Measurements from ENCODE around the gene CSNK1A1. TPM values are rescaled to one million over a fixed set of nuclear protein-coding genes. Genes with fewer than 3 reads are reported as not detected.
A peak's percentile ranks its signal among the peaks of the same experiment; 100 is the strongest.
"Not testable (repeated sequence)": the region's sequence is repeated elsewhere in the genome, so short reads cannot be mapped to it uniquely, and the experiment has no call there.

CSNK1A1 gene
- total RNA-seq, 2 experiments from 2014 or later, result 194 to 203 TPM

GRCh38 chr5:149564542-149565140, 13.4 kb upstream of the CSNK1A1 start:
- H3K27me3 Mint-ChIP-seq; H3K36me3 Mint-ChIP-seq (ENCODE audit: low read depth); H3K27ac Mint-ChIP-seq; H3K4me3 Mint-ChIP-seq; DNase-seq; H3K9me3 Mint-ChIP-seq: not testable (repeated sequence)
- CTCF ChIA-PET, result interaction anchor here (0.6 to 4.4 kb wide), 26 partner anchors 10 to 244 kb away, joined by 3 to 34 read pairs (median 4); partner anchors contain the start of genes CSNK1A1 and IL17B
- H3K4me1 Mint-ChIP-seq, result peaks cover 24% of the 10 kb centered on the region
- POLR2A ChIA-PET, result interaction anchor here (1.2 kb wide), 1 partner anchor 14 kb away, joined by 3 read pairs; the partner anchor contains the start of gene CSNK1A1

DNA sequence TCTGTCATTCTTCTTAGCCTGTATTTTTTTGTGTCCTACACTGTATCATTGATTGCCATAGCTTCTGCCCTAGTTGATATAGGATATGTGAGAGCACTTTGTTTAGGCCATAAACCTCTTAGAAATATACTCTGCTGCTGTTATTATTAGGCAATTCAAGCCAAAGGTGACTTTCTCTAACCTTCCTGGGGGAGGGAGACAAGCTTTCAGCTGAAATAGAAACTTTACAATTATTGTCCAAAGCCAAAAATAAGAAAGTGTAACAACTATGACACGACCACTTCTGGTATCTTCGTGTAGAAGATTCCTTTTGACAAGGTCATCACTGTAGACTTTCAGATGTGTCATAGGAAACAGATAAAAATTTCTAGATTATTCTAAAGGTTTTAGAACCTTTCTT, 12.2 kb upstream of the CSNK1A1 start:
- DNase-seq, result no peak
- Mint-ChIP-seq H3K4me1 (peaks cover 24% of the 10 kb centered on the region), H3K4me3 (no peak overlapping the region), H3K36me3 (ENCODE audit: low read depth) (no peaks in the 10 kb centered on the region), H3K27ac (no peak overlapping the region), H3K27me3 (no peaks in the 10 kb centered on the region), H3K9me3 (no peaks in the 10 kb centered on the region)
- ChIA-PET CTCF (interaction anchor here (0.6 to 3.8 kb wide), 18 partner anchors 9 to 243 kb away, joined by 3 to 21 read pairs (median 5); partner anchors contain the start of genes CSNK1A1 and IL17B), POLR2A (interaction anchor here (1.2 kb wide), 1 partner anchor 14 kb away, joined by 3 read pairs; no protein-coding TSS in a partner anchor)

GRCh38 chr5:149561848-149562247, 10.6 kb upstream of the CSNK1A1 start:
- Mint-ChIP-seq H3K9me3 (no peaks in the 10 kb centered on the region), H3K36me3 (ENCODE audit: low read depth) (no peaks in the 10 kb centered on the region)

GRCh38 chr5:149559706-149560105, 8.5 kb upstream of the CSNK1A1 start:
- no peaks in the 10 kb centered on the region for H3K9me3 Mint-ChIP-seq
- no peak overlapping the region for H3K27ac Mint-ChIP-seq
- H3K4me1 Mint-ChIP-seq, result peaks cover 23% of the 10 kb centered on the region
- H3K36me3 Mint-ChIP-seq (ENCODE audit: low read depth), result no peaks in the 10 kb centered on the region
- DNase-seq, result no peak
- ChIA-PET POLR2A (no interaction called here), CTCF (no interaction called here)
- no peaks in the 10 kb centered on the region for H3K27me3 Mint-ChIP-seq
- no peak overlapping the region for H3K4me3 Mint-ChIP-seq

More at GRCh38 chr5:149561848-149562247, 10.6 kb upstream of the CSNK1A1 start:
- peaks cover 24% of the 10 kb centered on the region for H3K4me1 Mint-ChIP-seq
- H3K27me3 Mint-ChIP-seq, result no peaks in the 10 kb centered on the region
- ChIA-PET CTCF (interaction anchor here (1.3 to 3.8 kb wide), 10 partner anchors 10 to 242 kb away, joined by 3 to 21 read pairs (median 6); partner anchors contain the start of gene CSNK1A1), POLR2A (interaction anchor here (1.4 to 2.6 kb wide), 3 partner anchors 10 to 216 kb away, joined by 3 to 15 read pairs (median 5); partner anchors contain the start of genes CSNK1A1 and GRPEL2)
- H3K27ac Mint-ChIP-seq, result no peak overlapping the region
- DNase-seq, result no peak
- H3K4me3 Mint-ChIP-seq, result no peak overlapping the region

DNA sequence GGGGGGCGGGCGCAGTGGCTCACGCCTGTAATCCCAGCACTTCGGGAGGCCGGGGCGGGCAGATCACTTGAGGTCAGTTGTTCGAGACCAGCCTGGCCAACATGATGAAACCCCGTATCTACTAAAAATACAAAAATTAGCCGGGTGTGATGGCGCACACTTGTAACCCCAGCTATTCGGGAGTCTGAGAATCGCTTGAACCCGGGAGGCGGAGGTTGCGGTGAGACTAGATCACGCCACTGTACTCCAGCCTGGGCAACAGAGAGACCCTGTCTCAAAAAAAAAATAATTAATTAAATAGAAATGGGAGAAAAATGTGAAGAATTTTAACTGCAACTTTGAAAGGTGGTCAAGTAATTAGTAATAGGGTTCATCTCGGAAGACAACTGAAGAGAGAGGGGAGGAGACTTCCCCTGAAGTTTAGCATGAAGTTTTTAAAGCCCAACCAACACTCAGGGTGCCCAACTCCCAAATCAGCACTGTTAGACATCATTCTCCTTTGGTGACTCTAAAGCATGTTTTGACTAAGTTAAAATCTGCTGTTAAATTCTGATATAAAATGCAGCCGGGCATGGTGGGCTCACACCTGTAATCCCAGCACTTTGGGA, 1.4 kb upstream of the CSNK1A1 start:
- Mint-ChIP-seq H3K4me3 (peak overlapping the region; percentile 30), H3K9me3 (no peaks in the 10 kb centered on the region)
- POLR2A ChIA-PET, result interaction anchor here (1.6 to 4.9 kb wide), 4 partner anchors 14 to 207 kb away, joined by 3 to 71 read pairs (median 21); partner anchors contain the start of gene GRPEL2

DNA sequence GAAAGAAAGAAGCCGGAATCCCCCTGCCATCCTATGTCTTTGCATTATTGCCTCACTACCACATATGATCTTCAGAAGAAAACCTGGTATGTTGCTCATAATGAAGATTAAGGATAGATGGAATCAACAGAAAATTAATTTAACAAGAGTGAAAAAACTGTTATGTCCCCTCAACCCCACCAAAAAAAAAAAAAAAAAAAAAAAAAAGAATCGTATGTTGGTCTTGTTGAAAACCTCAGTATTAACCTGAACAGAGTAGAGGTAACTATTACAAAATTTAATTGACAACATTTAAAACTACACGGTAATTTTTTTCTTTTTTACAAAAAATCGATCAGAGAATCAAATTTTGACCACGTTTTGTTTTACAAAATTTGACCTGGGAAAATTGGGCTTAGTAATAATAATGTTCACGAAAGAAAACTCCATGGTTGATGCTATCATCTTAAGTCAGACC, 827 bp upstream of the CSNK1A1 start:
- Mint-ChIP-seq H3K4me1 (peaks cover 31% of the 10 kb centered on the region), H3K9me3 (no peaks in the 10 kb centered on the region), H3K27ac (peak overlapping the region; percentile 95), H3K27me3 (no peaks in the 10 kb centered on the region), H3K4me3 (peak overlapping the region; percentile 93), H3K36me3 (ENCODE audit: low read depth) (peaks cover 40% of the 10 kb centered on the region)
- DNase-seq, result no peak
- CTCF ChIA-PET, result interaction anchor here (0.6 to 3.3 kb wide), 18 partner anchors 10 to 1148 kb away, joined by 3 to 20 read pairs (median 4); partner anchors contain the start of genes ARHGEF37, GRPEL2 and PCYOX1L
- POLR2A ChIA-PET, result interaction anchor here (0.9 to 4.9 kb wide), 18 partner anchors 10 to 232 kb away, joined by 3 to 71 read pairs (median 9); partner anchors contain the start of genes ARHGEF37, GRPEL2 and PCYOX1L

More for the DNA sequence above, 1.4 kb upstream of the CSNK1A1 start:
- Mint-ChIP-seq H3K36me3 (ENCODE audit: low read depth) (peaks cover 34% of the 10 kb centered on the region), H3K27ac (no peak overlapping the region), H3K27me3 (no peaks in the 10 kb centered on the region), H3K4me1 (peaks cover 25% of the 10 kb centered on the region)
- CTCF ChIA-PET, result interaction anchor here (0.7 to 3.3 kb wide), 8 partner anchors 10 to 1149 kb away, joined by 3 to 20 read pairs (median 5); no protein-coding TSS in a partner anchor
- no peak for DNase-seq

DNA sequence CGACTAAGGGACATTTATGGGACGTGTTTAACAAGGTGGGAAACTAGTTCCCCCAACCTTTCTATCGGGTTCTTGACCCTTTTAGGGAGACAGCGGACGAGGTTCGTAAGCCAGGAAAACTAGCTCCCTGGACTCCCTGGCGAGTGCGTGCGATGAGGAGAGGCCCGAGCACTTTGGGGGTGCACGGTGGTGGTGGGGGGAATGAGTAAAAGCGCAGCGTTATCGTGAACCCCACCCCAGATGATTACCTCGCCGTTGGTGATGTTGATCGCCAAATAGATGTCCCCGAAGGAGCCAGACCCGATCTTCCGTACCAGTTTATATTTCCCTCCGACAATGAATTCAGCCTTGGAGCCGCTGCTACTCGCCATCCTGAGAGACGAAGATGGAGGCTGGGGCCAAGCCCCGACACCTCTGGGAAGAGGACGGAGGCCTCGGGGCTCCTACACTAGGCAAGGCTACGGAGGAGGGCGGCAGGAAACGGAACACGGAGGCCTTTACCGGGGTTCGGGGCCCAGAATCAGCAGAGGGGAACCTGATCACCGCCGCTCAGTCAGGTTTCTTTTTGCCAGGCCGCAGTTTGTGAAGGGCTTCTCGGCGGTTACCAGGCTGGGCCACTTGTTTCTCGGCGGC, 529 bp downstream of the CSNK1A1 start:
- Mint-ChIP-seq H3K4me3 (peak overlapping the region; percentile 93), H3K36me3 (ENCODE audit: low read depth) (peaks cover 53% of the 10 kb centered on the region), H3K27ac (peak overlapping the region; percentile 95), H3K27me3 (no peaks in the 10 kb centered on the region), H3K9me3 (no peaks in the 10 kb centered on the region), H3K4me1 (peaks cover 40% of the 10 kb centered on the region)
- DNase-seq, result no peak
- POLR2A ChIA-PET, result interaction anchor here (0.6 to 4.9 kb wide), 36 partner anchors 11 to 410 kb away, joined by 3 to 71 read pairs (median 4); partner anchors contain the start of genes ARHGEF37, GRPEL2, PCYOX1L and SLC26A2
- CTCF ChIA-PET, result interaction anchor here (0.6 to 3.3 kb wide), 17 partner anchors 9 to 754 kb away, joined by 3 to 20 read pairs (median 6); partner anchors contain the start of genes GRPEL2 and PCYOX1L

DNA sequence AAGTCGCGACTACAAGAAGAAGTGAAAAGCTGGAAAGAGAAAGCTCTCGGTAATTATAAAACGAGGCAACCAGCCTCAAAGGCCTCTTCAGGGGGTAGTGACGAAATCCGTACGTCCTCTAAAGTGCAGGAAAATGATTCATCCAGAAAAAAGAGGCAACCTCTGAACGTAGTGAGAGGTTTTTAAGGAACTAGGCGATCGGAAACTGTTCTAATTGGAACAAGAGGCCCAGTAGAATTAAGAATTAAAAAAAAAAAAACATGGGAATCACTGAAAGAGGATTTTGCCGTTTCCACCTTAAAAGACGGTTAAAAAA, 1.0 kb downstream of the CSNK1A1 start:
- ChIA-PET CTCF (interaction anchor here (1.1 to 3.3 kb wide), 8 partner anchors 12 to 206 kb away, joined by 3 to 16 read pairs (median 7); partner anchors contain the start of genes GRPEL2 and PCYOX1L), POLR2A (interaction anchor here (0.7 to 4.9 kb wide), 23 partner anchors 11 to 451 kb away, joined by 3 to 71 read pairs (median 7); partner anchors contain the start of genes ARHGEF37, GRPEL2, PCYOX1L and SLC26A2)
- Mint-ChIP-seq H3K4me3 (peak overlapping the region; percentile 93), H3K27me3 (no peaks in the 10 kb centered on the region), H3K36me3 (ENCODE audit: low read depth) (peaks cover 58% of the 10 kb centered on the region), H3K4me1 (peaks cover 43% of the 10 kb centered on the region), H3K27ac (peak overlapping the region; percentile 95), H3K9me3 (no peaks in the 10 kb centered on the region)
- no peak for DNase-seq

GRCh38 chr5:149549461-149550267, 1.6 kb downstream of the CSNK1A1 start:
- H3K27ac Mint-ChIP-seq, result peak overlapping the region; percentile 95
- peaks cover 43% of the 10 kb centered on the region for H3K4me1 Mint-ChIP-seq
- ChIA-PET CTCF (interaction anchor here (1.1 to 3.3 kb wide), 5 partner anchors 12 to 192 kb away, joined by 4 to 16 read pairs (median 7); partner anchors contain the start of gene PCYOX1L), POLR2A (interaction anchor here (0.7 to 4.9 kb wide), 25 partner anchors 11 to 451 kb away, joined by 3 to 71 read pairs (median 5); partner anchors contain the start of genes ARHGEF37, GRPEL2, PCYOX1L and SLC26A2)
- H3K27me3 Mint-ChIP-seq, result no peaks in the 10 kb centered on the region
- H3K9me3 Mint-ChIP-seq, result no peaks in the 10 kb centered on the region
- H3K4me3 Mint-ChIP-seq, result peak overlapping the region; percentile 93
- DNase-seq, result peak; percentile 49
- H3K36me3 Mint-ChIP-seq (ENCODE audit: low read depth), result peaks cover 64% of the 10 kb centered on the region

- Mint-ChIP-seq H3K36me3 (ENCODE audit: low read depth) (peaks cover 81% of the 10 kb centered on the region), H3K9me3 (no peaks in the 10 kb centered on the region), H3K4me3 (no peak overlapping the region), H3K27me3 (no peaks in the 10 kb centered on the region), H3K27ac (no peak overlapping the region), H3K4me1 (peaks cover 46% of the 10 kb centered on the region)
- POLR2A ChIA-PET, result interaction anchor here (0.8 to 1.5 kb wide), 3 partner anchors 11 to 201 kb away, joined by 3 to 5 read pairs (median 3); partner anchors contain the start of gene GRPEL2
- CTCF ChIA-PET, result interaction anchor here (0.7 to 1.4 kb wide), 2 partner anchors 10 to 16 kb away, joined by 3 to 4 read pairs; no protein-coding TSS in a partner anchor
- no peak for DNase-seq
Observed at GRCh38 chr5:149546974-149547373, 4.3 kb downstream of the CSNK1A1 start.

- Mint-ChIP-seq H3K9me3 (no peaks in the 10 kb centered on the region), H3K4me1 (peaks cover 49% of the 10 kb centered on the region), H3K4me3 (no peak overlapping the region), H3K27me3 (no peaks in the 10 kb centered on the region), H3K27ac (no peak overlapping the region), H3K36me3 (ENCODE audit: low read depth) (peaks cover 80% of the 10 kb centered on the region)
- POLR2A ChIA-PET, result no interaction called here
- CTCF ChIA-PET, result interaction anchor here (0.7 kb wide), 1 partner anchor 63 kb away, joined by 3 read pairs; no protein-coding TSS in a partner anchor
- DNase-seq, result no peak
Observed at GRCh38 chr5:149545327-149545726, 5.9 kb downstream of the CSNK1A1 start.
